Measurements from ENCODE around the gene E2F6. TPM values are rescaled to one million over a fixed set of nuclear protein-coding genes. Genes with fewer than 3 reads are reported as not detected.

Gene E2F6
- total and polyA plus RNA-seq, 2 experiments from 2014 or later, result 22.6 to 27.2 TPM

- no peaks in the 10 kb centered on the region for H3K9me3 ChIP-seq (ENCODE audit: low read depth)
- no peak overlapping the region for H3K4me3 ChIP-seq
- peaks cover 9% of the 10 kb centered on the region for H3K4me1 ChIP-seq (ENCODE audit: low read depth)
- TF ChIP-seq, protein P1, sequence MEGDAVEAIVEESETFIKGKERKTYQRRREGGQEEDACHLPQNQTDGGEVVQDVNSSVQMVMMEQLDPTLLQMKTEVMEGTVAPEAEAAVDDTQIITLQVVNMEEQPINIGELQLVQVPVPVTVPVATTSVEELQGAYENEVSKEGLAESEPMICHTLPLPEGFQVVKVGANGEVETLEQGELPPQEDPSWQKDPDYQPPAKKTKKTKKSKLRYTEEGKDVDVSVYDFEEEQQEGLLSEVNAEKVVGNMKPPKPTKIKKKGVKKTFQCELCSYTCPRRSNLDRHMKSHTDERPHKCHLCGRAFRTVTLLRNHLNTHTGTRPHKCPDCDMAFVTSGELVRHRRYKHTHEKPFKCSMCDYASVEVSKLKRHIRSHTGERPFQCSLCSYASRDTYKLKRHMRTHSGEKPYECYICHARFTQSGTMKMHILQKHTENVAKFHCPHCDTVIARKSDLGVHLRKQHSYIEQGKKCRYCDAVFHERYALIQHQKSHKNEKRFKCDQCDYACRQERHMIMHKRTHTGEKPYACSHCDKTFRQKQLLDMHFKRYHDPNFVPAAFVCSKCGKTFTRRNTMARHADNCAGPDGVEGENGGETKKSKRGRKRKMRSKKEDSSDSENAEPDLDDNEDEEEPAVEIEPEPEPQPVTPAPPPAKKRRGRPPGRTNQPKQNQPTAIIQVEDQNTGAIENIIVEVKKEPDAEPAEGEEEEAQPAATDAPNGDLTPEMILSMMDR (IDR thresholded peaks at IDR 0.05; ENCODE audit: low read depth, low read length), result no peak
- DNase-seq (ENCODE audit: low read depth in 1 of 2, low spot score in 1 of 2), result no peak
- H3K27me3 ChIP-seq, result no peaks in the 10 kb centered on the region
- H3K36me3 ChIP-seq, result no peaks in the 10 kb centered on the region
- no peak overlapping the region for H3K27ac ChIP-seq
Observed at GRCh38 chr2:11414372-11415124, 51.4 kb downstream of the E2F6 start.

- Histone ChIP-seq H3K36me3 (no peaks in the 10 kb centered on the region), H3K9me3 (ENCODE audit: low read depth) (no peaks in the 10 kb centered on the region), H3K4me3 (no peak overlapping the region), H3K27me3 (no peaks in the 10 kb centered on the region), H3K4me1 (ENCODE audit: low read depth) (peaks cover 9% of the 10 kb centered on the region), H3K27ac (no peak overlapping the region)
- TF ChIP-seq, protein P1 (IDR thresholded peaks at IDR 0.05; ENCODE audit: low read depth, low read length), result no peak
- no peak for DNase-seq (ENCODE audit: low read depth in 1 of 2, low spot score in 1 of 2)
Observed at GRCh38 chr2:11412449-11412810, 53.5 kb downstream of the E2F6 start.

DNA sequence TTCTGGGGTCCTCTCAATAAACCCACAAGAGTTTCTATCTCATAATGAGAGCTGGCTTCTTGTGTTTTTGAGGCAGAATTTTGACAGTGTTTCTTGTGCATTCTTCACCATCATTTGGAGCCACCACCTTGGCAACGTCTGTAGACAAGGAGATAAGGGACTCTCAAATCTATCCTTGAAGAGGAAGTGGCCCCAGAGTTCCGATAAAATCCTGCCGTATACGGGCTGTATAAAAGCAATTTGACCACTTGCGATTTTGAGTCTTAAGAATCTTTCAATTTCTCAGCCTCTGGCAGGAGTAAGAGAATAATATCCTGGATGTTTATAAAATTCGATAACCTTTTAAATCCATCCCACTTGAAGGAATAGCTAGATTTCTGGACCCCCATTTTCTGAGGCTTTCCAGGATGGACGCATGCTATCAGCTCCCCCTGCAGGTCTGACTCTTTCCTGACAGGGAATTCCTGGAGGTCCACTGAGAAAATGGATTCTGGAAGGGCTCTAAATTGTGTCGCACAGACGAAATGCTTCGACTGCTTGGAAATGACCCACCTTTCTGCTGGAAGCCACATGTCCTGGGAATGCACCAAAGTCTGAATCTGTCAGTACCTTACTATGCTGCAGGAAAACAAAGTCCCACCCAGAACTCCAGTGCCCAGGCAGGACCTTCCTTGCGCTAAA is 54.1 kb downstream of the E2F6 start:
- peaks cover 9% of the 10 kb centered on the region for H3K4me1 ChIP-seq (ENCODE audit: low read depth)
- no peaks in the 10 kb centered on the region for H3K27me3 ChIP-seq
- no peaks in the 10 kb centered on the region for H3K9me3 ChIP-seq (ENCODE audit: low read depth)
- no peak overlapping the region for H3K4me3 ChIP-seq
- H3K36me3 ChIP-seq, result no peaks in the 10 kb centered on the region
- H3K27ac ChIP-seq, result no peak overlapping the region
- DNase-seq (ENCODE audit: low read depth in 1 of 2, low spot score in 1 of 2), result peak; percentile 68 to 73
- TF ChIP-seq, protein P1 (IDR thresholded peaks at IDR 0.05; ENCODE audit: low read depth, low read length), result peak; percentile 89

- TF ChIP-seq, protein P1 (IDR thresholded peaks at IDR 0.05; ENCODE audit: low read depth, low read length), result no peak
- no peaks in the 10 kb centered on the region for H3K36me3 ChIP-seq
- H3K9me3 ChIP-seq (ENCODE audit: low read depth), result no peaks in the 10 kb centered on the region
- no peak overlapping the region for H3K4me3 ChIP-seq
- no peak for DNase-seq (ENCODE audit: low read depth in 1 of 2, low spot score in 1 of 2)
- no peaks in the 10 kb centered on the region for H3K27me3 ChIP-seq
- no peak overlapping the region for H3K27ac ChIP-seq
- H3K4me1 ChIP-seq (ENCODE audit: low read depth), result peaks cover 9% of the 10 kb centered on the region
Observed at GRCh38 chr2:11411244-11411643, 54.7 kb downstream of the E2F6 start.

- TF ChIP-seq, protein P1 (IDR thresholded peaks at IDR 0.05; ENCODE audit: low read depth, low read length), result no peak
- Histone ChIP-seq H3K4me3 (no peak overlapping the region), H3K27ac (no peak overlapping the region), H3K4me1 (ENCODE audit: low read depth) (peaks cover 9% of the 10 kb centered on the region), H3K36me3 (no peaks in the 10 kb centered on the region), H3K27me3 (no peaks in the 10 kb centered on the region), H3K9me3 (ENCODE audit: low read depth) (no peaks in the 10 kb centered on the region)
- peak in 1 of 2 donors; percentile 29 for DNase-seq (ENCODE audit: low read depth in 1 of 2, low spot score in 1 of 2)
Observed at GRCh38 chr2:11410101-11410500, 55.9 kb downstream of the E2F6 start.
